Activated CD8-positive, alpha-beta T cell treated with anti-CD3 and anti-CD28 coated beads, Interleukin-2, amount 10 ng/mL, durations not matched to agents 7 days and 5 days (primary cell): ENCODE results near the gene GALNT18. TPM values are rescaled to one million over a fixed set of nuclear protein-coding genes. Genes with fewer than 3 reads are reported as not detected.

Experiments
- ATAC-seq: fragments of 150-1000 bp; cut with Tn5 transposase; one replicate; pipeline ENCODE4 v1.10.0; 2021; ENCODE audit warnings: moderate library complexity
- CTCF ChIA-PET: fragments of 350-600 bp; sonication (Branson Sonifier 250); formaldehyde crosslinking; loops from one replicate; lab custom pipeline; 2021; ENCODE audit warnings: antibody characterized with exemption; lab: Charles Lee
- POLR2A ChIA-PET: fragments of 350-600 bp; sonication (Branson Sonifier 250); formaldehyde crosslinking; loops from one replicate; lab custom pipeline; 2021; ENCODE audit warnings: antibody characterized with exemption; lab: Charles Lee
- DNase-seq: peaks from one replicate; pipeline ENCODE4 v3.0.0-alpha.2; 2020
- H3K27ac Mint-ChIP-seq: one replicate; pipeline ENCODE4 v1.8.0; 2021; ENCODE audit warnings: mild to moderate bottlenecking, mixed read lengths
- H3K27me3 Mint-ChIP-seq: one replicate; pipeline ENCODE4 v1.8.0; 2021; ENCODE audit warnings: low read depth, mixed read lengths
- H3K36me3 Mint-ChIP-seq: one replicate; pipeline ENCODE4 v1.8.0; 2021; ENCODE audit warnings: low read depth, mixed read lengths
- H3K4me1 Mint-ChIP-seq: one replicate; pipeline ENCODE4 v1.8.0; 2021; ENCODE audit warnings: low read depth, mixed read lengths
- H3K4me3 Mint-ChIP-seq: one replicate; pipeline ENCODE4 v1.8.0; 2021; ENCODE audit warnings: mild to moderate bottlenecking, mixed read lengths
- H3K9me3 Mint-ChIP-seq: one replicate; pipeline ENCODE4 v1.8.0; 2022; ENCODE audit warnings: mixed read lengths; ENCODE audit not compliant: insufficient read depth
- total RNA-seq, 2 experiments: library from RNA; stranded (reverse); gene quantifications; one replicate each; pipeline ENCODE4 v1.2.3, GENCODE V29; 2021

The GALNT18 gene
- total RNA-seq, 2 experiments from 2014 or later = 0.23 to 0.42 TPM

DNA sequence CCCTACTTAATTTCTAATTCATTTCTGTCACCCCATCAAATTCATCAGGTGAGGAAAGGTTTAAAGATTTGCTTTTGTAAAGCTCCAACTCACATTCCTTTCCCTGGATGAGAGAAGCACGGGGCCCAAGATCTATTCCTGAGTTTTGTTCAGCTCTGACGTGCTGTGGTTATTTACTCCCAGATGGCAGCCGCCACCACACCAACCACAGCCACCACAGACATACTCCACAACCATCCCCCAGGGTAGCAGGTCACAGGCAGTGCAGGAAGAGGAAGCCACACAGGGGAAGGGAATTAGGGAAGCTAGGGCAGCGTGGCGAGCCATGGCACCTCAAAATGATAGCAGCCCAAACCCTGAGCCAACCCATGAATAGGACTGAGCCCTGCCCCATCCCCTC lies 205.3 kb downstream of the GALNT18 start:
- Mint-ChIP-seq H3K9me3 (no peaks in the 10 kb centered on the region), H3K27me3 (peaks cover 45% of the 10 kb centered on the region), H3K4me1 (peaks cover 10% of the 10 kb centered on the region), H3K27ac (no peak overlapping the region), H3K36me3 (no peaks in the 10 kb centered on the region), H3K4me3 (no peak overlapping the region)
- ATAC-seq (no peak), DNase-seq (no peak)
- CTCF ChIA-PET = no interaction called here
- POLR2A ChIA-PET = no interaction called here

GRCh38 chr11:11415901-11416300 lies 205.9 kb downstream of the GALNT18 start:
- H3K4me3 Mint-ChIP-seq = no peak overlapping the region
- DNase-seq (no peak), ATAC-seq (no peak)
- no peaks in the 10 kb centered on the region for H3K36me3 Mint-ChIP-seq
- no peaks in the 10 kb centered on the region for H3K9me3 Mint-ChIP-seq
- H3K27ac Mint-ChIP-seq = no peak overlapping the region
- peaks cover 45% of the 10 kb centered on the region for H3K27me3 Mint-ChIP-seq
- ChIA-PET CTCF (no interaction called here), POLR2A (no interaction called here)
- H3K4me1 Mint-ChIP-seq = peaks cover 10% of the 10 kb centered on the region

GRCh38 chr11:11414996-11415395 lies 206.8 kb downstream of the GALNT18 start:
- ChIA-PET POLR2A (no interaction called here), CTCF (no interaction called here)
- H3K4me1 Mint-ChIP-seq = peaks cover 10% of the 10 kb centered on the region
- ATAC-seq = no peak
- H3K4me3 Mint-ChIP-seq = no peak overlapping the region
- H3K9me3 Mint-ChIP-seq = no peaks in the 10 kb centered on the region
- H3K27me3 Mint-ChIP-seq = peaks cover 45% of the 10 kb centered on the region
- no peak overlapping the region for H3K27ac Mint-ChIP-seq
- H3K36me3 Mint-ChIP-seq = no peaks in the 10 kb centered on the region
- DNase-seq = no peak

- DNase-seq = no peak
- Mint-ChIP-seq H3K36me3 (no peaks in the 10 kb centered on the region), H3K9me3 (no peaks in the 10 kb centered on the region), H3K27me3 (peaks cover 45% of the 10 kb centered on the region), H3K27ac (no peak overlapping the region), H3K4me1 (peaks cover 10% of the 10 kb centered on the region), H3K4me3 (no peak overlapping the region)
- POLR2A ChIA-PET = no interaction called here
- no peak for ATAC-seq
- CTCF ChIA-PET = no interaction called here
Measured at GRCh38 chr11:11413776-11414175, 208.0 kb downstream of the GALNT18 start.

GRCh38 chr11:11411401-11411985 lies 210.3 kb downstream of the GALNT18 start:
- no peak overlapping the region for H3K27ac Mint-ChIP-seq
- CTCF ChIA-PET = no interaction called here
- POLR2A ChIA-PET = no interaction called here
- H3K4me1 Mint-ChIP-seq = peaks cover 4% of the 10 kb centered on the region
- no peaks in the 10 kb centered on the region for H3K9me3 Mint-ChIP-seq
- peaks cover 31% of the 10 kb centered on the region for H3K27me3 Mint-ChIP-seq
- no peak overlapping the region for H3K4me3 Mint-ChIP-seq
- ATAC-seq (no peak), DNase-seq (no peak)
- no peaks in the 10 kb centered on the region for H3K36me3 Mint-ChIP-seq

DNA sequence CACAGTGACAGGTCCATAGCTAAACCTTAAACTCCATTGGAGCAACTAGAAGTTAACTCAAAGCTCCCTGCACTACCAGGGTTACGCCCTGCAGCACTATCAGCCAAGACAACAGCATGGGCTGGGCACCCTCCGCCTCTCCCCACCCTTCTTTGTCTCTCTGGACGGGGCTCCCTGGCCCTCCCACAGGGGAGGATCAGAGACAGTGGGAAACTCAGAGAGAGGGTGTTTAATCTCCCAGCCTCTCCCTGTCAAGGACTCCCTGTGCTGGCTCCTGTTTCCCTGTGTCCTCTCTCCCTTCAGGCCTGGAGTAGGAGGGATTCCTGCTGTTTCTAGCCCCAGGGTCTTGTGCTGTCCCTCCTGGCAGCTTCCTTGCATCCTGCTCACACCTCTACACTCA lies 211.9 kb downstream of the GALNT18 start:
- ATAC-seq (no peak), DNase-seq (no peak)
- no peak overlapping the region for H3K27ac Mint-ChIP-seq
- H3K27me3 Mint-ChIP-seq = peaks cover 18% of the 10 kb centered on the region
- ChIA-PET POLR2A (no interaction called here), CTCF (interaction anchor here (1.3 kb wide), 1 partner anchor 9 kb away, joined by 3 read pairs; no protein-coding TSS in a partner anchor)
- H3K4me3 Mint-ChIP-seq = no peak overlapping the region
- no peaks in the 10 kb centered on the region for H3K4me1 Mint-ChIP-seq
- H3K36me3 Mint-ChIP-seq = no peaks in the 10 kb centered on the region
- no peaks in the 10 kb centered on the region for H3K9me3 Mint-ChIP-seq

DNA sequence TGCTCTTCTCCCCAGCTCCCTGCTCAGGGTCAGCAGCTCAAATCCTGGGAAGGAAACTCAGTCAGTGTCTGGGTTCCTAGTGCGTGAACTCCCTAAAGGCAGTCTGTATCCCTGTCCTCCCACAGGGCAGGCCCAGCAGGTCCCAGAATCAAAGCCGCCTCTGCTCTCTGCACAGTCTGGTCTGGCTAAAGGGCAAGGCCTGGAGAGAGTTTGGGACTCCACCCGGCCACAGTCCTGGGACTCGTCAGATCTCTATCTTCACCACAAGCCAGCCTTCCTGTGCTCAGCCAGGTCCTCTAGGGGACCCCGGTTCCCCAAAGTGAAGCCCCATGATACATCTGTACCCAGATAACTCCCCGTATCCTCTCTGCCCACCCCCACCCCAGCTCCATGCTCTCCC lies 212.6 kb downstream of the GALNT18 start:
- no peak for ATAC-seq
- H3K27ac Mint-ChIP-seq = no peak overlapping the region
- H3K4me3 Mint-ChIP-seq = no peak overlapping the region
- H3K4me1 Mint-ChIP-seq = no peaks in the 10 kb centered on the region
- POLR2A ChIA-PET = no interaction called here
- no peaks in the 10 kb centered on the region for H3K9me3 Mint-ChIP-seq
- no peaks in the 10 kb centered on the region for H3K36me3 Mint-ChIP-seq
- H3K27me3 Mint-ChIP-seq = peaks cover 15% of the 10 kb centered on the region
- CTCF ChIA-PET = interaction anchor here (1.3 kb wide), 1 partner anchor 9 kb away, joined by 3 read pairs; no protein-coding TSS in a partner anchor
- DNase-seq = no peak

DNA sequence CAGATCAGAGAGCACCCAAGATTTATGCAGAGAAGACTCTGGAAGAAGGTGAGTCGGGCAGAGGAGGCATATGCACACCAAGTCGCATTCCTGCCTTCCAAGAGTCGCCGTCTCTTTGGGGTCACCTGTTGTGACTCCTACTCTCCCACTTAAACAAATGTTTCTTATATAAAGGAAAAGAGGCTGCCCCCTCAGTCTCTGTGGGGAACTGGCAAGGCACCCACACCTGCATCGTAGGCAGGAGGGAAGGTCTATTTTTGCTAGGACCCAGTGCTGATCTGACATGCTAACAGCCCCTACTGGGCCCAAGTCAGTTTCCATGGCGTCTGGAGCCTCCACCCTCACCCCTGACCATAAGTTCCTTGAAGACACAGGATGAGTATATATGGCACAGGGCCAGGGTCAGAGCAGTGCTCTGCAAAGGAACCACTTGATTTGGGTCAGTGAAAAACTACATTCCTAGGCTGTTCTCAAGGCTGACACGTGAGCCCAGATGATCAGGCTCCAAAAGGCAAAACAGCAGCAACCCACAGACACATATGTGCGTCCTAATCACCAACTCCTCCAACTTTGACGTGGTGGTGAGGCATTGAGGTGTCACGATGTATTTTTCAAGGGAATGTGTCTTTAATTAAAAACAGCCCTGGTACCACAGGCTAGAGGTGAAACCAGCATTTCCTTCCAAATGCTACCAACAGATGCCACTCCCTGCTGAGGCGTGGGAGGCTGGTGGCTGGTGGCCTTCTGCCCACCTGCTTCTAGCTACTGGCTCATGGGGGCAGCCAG lies 213.2 kb downstream of the GALNT18 start:
- POLR2A ChIA-PET = no interaction called here
- no peak for ATAC-seq
- DNase-seq = no peak
- no peaks in the 10 kb centered on the region for H3K4me1 Mint-ChIP-seq
- no peak overlapping the region for H3K4me3 Mint-ChIP-seq
- H3K27ac Mint-ChIP-seq = no peak overlapping the region
- peaks cover 9% of the 10 kb centered on the region for H3K27me3 Mint-ChIP-seq
- H3K36me3 Mint-ChIP-seq = no peaks in the 10 kb centered on the region
- no peaks in the 10 kb centered on the region for H3K9me3 Mint-ChIP-seq
- CTCF ChIA-PET = interaction anchor here (1.3 kb wide), 1 partner anchor 8 kb away, joined by 3 read pairs; no protein-coding TSS in a partner anchor

DNA sequence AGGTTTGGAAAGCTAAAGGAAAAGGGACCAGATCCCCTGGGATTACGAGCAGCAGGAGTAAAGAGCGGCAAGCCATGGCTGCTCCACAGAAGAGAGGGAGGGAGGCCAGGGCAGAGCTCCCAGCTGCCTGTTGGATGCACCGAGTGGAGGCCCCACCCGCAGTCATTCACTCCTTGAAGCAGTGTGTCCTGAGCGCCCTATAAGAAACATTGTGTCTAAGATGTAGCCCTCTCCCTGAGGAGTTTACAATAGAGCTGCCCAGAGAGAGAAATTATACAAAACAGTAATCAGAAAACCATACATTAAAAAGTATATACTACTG lies 214.1 kb downstream of the GALNT18 start:
- H3K27ac Mint-ChIP-seq = no peak overlapping the region
- H3K4me1 Mint-ChIP-seq = no peaks in the 10 kb centered on the region
- CTCF ChIA-PET = no interaction called here
- H3K36me3 Mint-ChIP-seq = no peaks in the 10 kb centered on the region
- peaks cover 5% of the 10 kb centered on the region for H3K27me3 Mint-ChIP-seq
- no peak overlapping the region for H3K4me3 Mint-ChIP-seq
- no peak for ATAC-seq
- no peak for DNase-seq
- POLR2A ChIA-PET = no interaction called here
- no peaks in the 10 kb centered on the region for H3K9me3 Mint-ChIP-seq

- Mint-ChIP-seq H3K9me3 (no peaks in the 10 kb centered on the region), H3K4me3 (no peak overlapping the region), H3K27ac (no peak overlapping the region), H3K4me1 (no peaks in the 10 kb centered on the region), H3K27me3 (peaks cover 2% of the 10 kb centered on the region), H3K36me3 (no peaks in the 10 kb centered on the region)
- ATAC-seq (no peak), DNase-seq (no peak)
- ChIA-PET POLR2A (no interaction called here), CTCF (no interaction called here)
Measured at GRCh38 chr11:11407065-11407762, 214.6 kb downstream of the GALNT18 start.

DNA sequence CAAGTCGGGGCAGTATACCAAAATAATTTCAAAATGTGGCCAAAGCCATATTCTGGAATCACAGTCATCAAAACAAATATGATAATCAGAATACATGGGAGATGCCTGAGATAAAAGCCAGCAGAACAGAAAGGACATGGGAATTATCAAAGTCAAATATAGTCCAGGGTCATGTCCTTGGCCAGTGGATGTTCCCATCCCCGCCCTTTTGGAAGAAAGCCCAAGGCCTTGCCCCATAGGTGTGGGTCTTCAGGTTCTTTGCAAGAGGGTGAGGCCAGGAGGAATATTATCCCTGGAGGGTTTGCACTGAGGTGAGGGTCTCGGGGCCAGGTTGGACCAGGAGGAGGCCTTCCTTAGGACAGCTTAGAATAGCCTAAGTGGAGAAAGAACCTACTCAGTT lies 215.2 kb downstream of the GALNT18 start:
- H3K27ac Mint-ChIP-seq = no peak overlapping the region
- H3K4me1 Mint-ChIP-seq = no peaks in the 10 kb centered on the region
- no peak overlapping the region for H3K4me3 Mint-ChIP-seq
- H3K9me3 Mint-ChIP-seq = no peaks in the 10 kb centered on the region
- CTCF ChIA-PET = no interaction called here
- ATAC-seq = no peak
- H3K27me3 Mint-ChIP-seq = peaks cover 2% of the 10 kb centered on the region
- DNase-seq = no peak
- POLR2A ChIA-PET = no interaction called here
- no peaks in the 10 kb centered on the region for H3K36me3 Mint-ChIP-seq
